ENCODE measurements around the gene HRH1.
A peak's percentile ranks its signal among the peaks of the same experiment; 100 is the strongest.
"Not testable (repeated sequence)": the region's sequence is repeated elsewhere in the genome, so short reads cannot be mapped to it uniquely, and the experiment has no call there.

HRH1 gene

GRCh38 chr3:11245276-11245675 is 91.0 kb downstream of the HRH1 start:
- Mint-ChIP-seq H3K9me3 (no peaks in the 10 kb centered on the region), H3K27me3 (peaks cover 12% of the 10 kb centered on the region), H3K4me3 (no peak overlapping the region), H3K27ac (no peak overlapping the region), H3K36me3 (ENCODE audit: low read depth) (no peaks in the 10 kb centered on the region), H3K4me1 (ENCODE audit: low read depth) (peaks cover 16% of the 10 kb centered on the region)
- no peak for DNase-seq

GRCh38 chr3:11245827-11246662 is 91.8 kb downstream of the HRH1 start:
- Mint-ChIP-seq H3K36me3 (ENCODE audit: low read depth) (no peaks in the 10 kb centered on the region), H3K27ac (no peak overlapping the region), H3K27me3 (peaks cover 12% of the 10 kb centered on the region), H3K4me3 (no peak overlapping the region), H3K4me1 (ENCODE audit: low read depth) (peaks cover 17% of the 10 kb centered on the region), H3K9me3 (no peaks in the 10 kb centered on the region)
- DNase-seq, result no peak

DNA sequence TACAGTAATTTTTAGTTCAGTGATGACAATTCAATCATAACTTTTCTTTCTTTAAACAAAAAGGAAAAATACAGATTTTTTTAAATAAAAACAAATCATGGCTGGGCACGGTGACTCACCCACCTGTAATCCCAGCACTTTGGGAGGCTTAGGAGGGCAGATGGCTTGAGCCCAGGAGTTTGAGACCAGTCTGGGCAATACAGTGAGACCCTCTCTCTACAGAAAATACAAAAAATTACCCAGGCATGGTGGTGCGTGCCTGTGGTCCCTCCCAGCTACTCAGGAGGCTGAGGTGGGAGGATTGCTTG is 92.3 kb downstream of the HRH1 start:
- Mint-ChIP-seq H3K4me3 (no peak overlapping the region), H3K36me3 (ENCODE audit: low read depth) (no peaks in the 10 kb centered on the region)

DNA sequence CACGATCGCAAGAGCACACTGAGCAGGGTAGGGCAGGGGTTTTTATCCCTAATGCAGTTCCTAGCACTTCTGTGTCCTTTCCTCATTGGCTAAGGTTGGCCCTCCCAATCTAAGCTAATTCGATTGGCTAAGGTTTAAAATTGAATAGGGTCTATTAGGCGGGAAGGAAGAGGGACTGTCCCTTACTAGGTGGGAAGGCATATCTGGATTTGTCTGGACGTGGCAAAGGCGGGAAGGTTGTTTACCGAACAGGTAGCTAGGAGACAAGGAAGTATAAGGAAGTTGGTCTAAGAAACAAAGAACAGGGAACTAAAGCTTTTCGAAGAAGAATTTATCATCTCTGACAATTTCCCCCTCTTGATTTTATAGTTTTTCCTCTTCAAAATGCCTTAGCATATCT is 93.1 kb downstream of the HRH1 start:
- DNase-seq, result no peak
- no peak overlapping the region for H3K4me3 Mint-ChIP-seq
- H3K4me1 Mint-ChIP-seq (ENCODE audit: low read depth), result peaks cover 22% of the 10 kb centered on the region
- H3K27me3 Mint-ChIP-seq, result peaks cover 12% of the 10 kb centered on the region
- no peak overlapping the region for H3K27ac Mint-ChIP-seq
- no peaks in the 10 kb centered on the region for H3K36me3 Mint-ChIP-seq (ENCODE audit: low read depth)
- H3K9me3 Mint-ChIP-seq, result no peaks in the 10 kb centered on the region

More for the DNA sequence above, 92.3 kb downstream of the HRH1 start:
- DNase-seq, result no peak
- peaks cover 20% of the 10 kb centered on the region for H3K4me1 Mint-ChIP-seq (ENCODE audit: low read depth)
- no peak overlapping the region for H3K27ac Mint-ChIP-seq
- no peaks in the 10 kb centered on the region for H3K9me3 Mint-ChIP-seq
- H3K27me3 Mint-ChIP-seq, result peaks cover 12% of the 10 kb centered on the region

DNA sequence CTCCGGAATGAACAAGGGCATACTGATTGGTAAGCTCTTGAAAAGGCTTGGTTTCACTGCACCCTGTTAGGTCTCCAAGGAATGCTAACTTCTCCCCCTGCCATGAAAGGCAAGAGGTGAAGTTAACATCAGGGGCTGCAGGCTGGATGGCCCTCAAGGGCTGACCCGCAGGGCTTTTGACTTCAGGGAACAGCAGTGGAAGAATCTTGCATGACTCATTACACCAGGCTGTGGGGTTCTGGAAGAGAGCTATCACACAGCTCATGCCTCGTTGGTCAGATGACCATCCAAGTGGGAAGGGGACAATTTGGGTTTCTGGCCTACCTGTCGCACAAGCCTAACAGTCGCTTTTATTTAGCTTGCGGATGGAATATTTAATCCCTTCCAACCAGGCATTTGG is 94.3 kb downstream of the HRH1 start:
- Mint-ChIP-seq H3K27ac (no peak overlapping the region), H3K9me3 (no peaks in the 10 kb centered on the region), H3K4me3 (no peak overlapping the region), H3K4me1 (ENCODE audit: low read depth) (peaks cover 29% of the 10 kb centered on the region), H3K27me3 (peaks cover 6% of the 10 kb centered on the region), H3K36me3 (ENCODE audit: low read depth) (peaks cover 7% of the 10 kb centered on the region)
- no peak for DNase-seq

DNA sequence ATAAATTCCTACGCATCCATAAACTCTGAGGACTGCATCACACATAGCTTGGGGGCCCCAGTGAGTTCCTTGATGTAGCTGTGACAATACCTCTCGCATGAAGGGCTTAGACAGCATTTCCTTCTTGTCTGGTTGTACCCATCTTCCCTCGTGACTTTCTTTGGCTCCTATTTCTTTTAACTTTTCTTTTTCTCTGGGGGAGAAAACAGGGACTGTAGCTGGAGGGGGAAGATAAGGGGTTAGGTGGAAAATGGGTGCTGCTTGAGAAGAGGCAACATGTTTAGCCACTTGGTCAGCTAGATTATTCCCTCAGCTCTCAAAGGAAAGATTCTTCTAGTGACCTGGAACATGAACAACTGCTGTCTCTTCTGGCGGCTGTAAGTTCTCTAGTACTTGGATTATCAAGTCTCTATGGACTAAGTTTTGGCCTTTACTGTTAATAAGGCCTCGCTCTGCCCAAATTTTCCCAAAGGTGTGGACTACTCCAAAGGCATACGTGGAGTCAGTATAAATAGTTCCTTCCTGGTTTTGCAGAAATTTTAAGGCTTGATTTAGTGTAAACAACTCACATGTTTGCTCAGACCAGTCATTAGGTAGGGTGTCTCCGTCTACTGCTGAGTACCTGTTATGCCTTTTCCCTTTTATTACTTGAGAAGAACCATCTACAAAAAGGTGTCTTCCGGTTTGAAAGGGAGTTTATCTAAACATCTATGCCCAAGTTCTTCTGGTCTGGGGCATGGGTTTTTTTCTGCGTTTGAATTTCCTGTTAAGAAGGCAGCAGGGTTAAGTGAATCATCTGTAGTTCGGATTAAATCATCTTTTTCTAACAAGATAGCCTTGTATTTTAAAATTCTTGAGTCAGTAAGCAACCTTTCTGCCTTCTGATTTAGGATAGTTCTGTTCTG is 96.9 kb downstream of the HRH1 start:
- H3K4me3 Mint-ChIP-seq, result peak overlapping the region; percentile 73
- DNase-seq, result no peak
- H3K9me3 Mint-ChIP-seq, result peaks cover 7% of the 10 kb centered on the region
- peak overlapping the region; percentile 92 for H3K27ac Mint-ChIP-seq
- H3K4me1 Mint-ChIP-seq (ENCODE audit: low read depth), result peaks cover 31% of the 10 kb centered on the region
- H3K27me3 Mint-ChIP-seq, result peaks cover 3% of the 10 kb centered on the region
- H3K36me3 Mint-ChIP-seq (ENCODE audit: low read depth), result peaks cover 22% of the 10 kb centered on the region

DNA sequence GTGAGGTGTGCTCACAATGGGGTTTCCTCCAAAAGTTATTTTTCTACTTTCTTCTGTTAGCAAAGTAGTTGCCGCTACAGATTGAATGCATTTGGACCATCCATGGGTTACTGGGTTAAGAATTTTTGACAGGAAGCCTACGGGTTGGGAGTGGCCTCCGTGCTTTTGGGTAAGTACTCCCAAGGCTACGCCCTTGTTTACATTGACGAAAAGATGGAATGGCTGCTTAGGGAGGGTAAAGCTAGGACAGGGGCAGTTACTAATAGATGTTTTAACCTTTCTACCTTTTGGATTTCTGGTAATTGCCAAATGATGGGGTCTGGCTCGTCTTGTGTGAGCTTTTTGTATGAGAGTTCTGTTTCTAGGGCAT is 97.5 kb downstream of the HRH1 start:
- Mint-ChIP-seq H3K9me3 (peaks cover 7% of the 10 kb centered on the region), H3K4me3 (peak overlapping the region; percentile 73), H3K27me3 (peaks cover 3% of the 10 kb centered on the region), H3K36me3 (ENCODE audit: low read depth) (peaks cover 22% of the 10 kb centered on the region), H3K27ac (peak overlapping the region; percentile 92), H3K4me1 (ENCODE audit: low read depth) (peaks cover 31% of the 10 kb centered on the region)
- no peak for DNase-seq

DNA sequence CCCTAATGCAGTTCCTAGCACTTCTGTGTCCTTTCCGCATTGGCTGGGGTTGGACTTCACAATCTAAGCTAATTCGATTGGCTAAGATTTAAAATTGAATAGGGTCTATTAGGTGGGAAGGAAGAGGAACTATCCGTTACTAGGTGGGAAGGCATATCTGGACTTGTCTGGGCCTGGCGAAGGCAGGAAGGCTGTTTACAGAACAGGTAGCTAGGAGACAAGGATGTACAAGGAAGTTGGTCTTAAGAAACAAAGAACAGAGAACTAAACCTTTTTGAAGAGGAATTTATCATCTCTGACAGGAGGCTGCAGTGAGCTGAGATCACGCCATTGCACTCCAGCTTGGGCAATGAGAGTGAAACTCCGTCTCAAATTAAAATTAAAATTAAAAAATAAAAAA is 100.6 kb downstream of the HRH1 start:
- DNase-seq, result no peak
- H3K4me3 Mint-ChIP-seq, result no peak overlapping the region
- peaks cover 7% of the 10 kb centered on the region for H3K9me3 Mint-ChIP-seq
- peaks cover 37% of the 10 kb centered on the region for H3K36me3 Mint-ChIP-seq (ENCODE audit: low read depth)
- peaks cover 29% of the 10 kb centered on the region for H3K4me1 Mint-ChIP-seq (ENCODE audit: low read depth)
- no peak overlapping the region for H3K27ac Mint-ChIP-seq
- peaks cover 3% of the 10 kb centered on the region for H3K27me3 Mint-ChIP-seq

DNA sequence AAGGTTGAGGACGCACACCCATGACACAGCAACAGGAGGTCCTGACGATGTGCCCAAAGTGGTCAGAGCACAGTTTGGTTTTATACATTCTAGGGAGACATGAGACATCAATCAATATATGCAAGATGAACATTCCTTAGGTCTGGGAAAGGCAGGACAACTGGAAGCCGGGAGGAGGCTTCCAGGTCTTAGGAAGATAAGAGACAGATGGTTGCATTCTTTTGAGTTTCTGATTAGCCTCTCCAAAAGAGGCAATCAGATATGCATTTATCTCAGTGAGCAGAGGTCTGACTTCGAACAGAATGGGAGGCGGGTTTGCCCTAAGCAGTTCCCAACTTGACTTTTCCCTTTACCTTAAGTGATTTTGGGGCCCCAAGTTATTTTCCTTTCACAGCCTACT is 101.2 kb downstream of the HRH1 start:
- H3K27me3 Mint-ChIP-seq, DNase-seq, H3K4me3 Mint-ChIP-seq, H3K9me3 Mint-ChIP-seq, H3K27ac Mint-ChIP-seq: not testable (repeated sequence)
- Mint-ChIP-seq H3K4me1 (ENCODE audit: low read depth) (peaks cover 26% of the 10 kb centered on the region), H3K36me3 (ENCODE audit: low read depth) (peaks cover 40% of the 10 kb centered on the region)

DNA sequence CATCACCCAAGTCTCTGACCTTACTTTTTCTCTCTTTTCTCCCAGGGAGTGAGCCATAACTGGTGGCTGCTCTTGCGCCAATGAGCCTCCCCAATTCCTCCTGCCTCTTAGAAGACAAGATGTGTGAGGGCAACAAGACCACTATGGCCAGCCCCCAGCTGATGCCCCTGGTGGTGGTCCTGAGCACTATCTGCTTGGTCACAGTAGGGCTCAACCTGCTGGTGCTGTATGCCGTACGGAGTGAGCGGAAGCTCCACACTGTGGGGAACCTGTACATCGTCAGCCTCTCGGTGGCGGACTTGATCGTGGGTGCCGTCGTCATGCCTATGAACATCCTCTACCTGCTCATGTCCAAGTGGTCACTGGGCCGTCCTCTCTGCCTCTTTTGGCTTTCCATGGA is 104.7 kb downstream of the HRH1 start:
- no peak for DNase-seq
- Mint-ChIP-seq H3K9me3 (peaks cover 7% of the 10 kb centered on the region), H3K4me3 (no peak overlapping the region), H3K27me3 (peaks cover 3% of the 10 kb centered on the region), H3K36me3 (ENCODE audit: low read depth) (peaks cover 29% of the 10 kb centered on the region), H3K27ac (no peak overlapping the region), H3K4me1 (ENCODE audit: low read depth) (no peaks in the 10 kb centered on the region)

DNA sequence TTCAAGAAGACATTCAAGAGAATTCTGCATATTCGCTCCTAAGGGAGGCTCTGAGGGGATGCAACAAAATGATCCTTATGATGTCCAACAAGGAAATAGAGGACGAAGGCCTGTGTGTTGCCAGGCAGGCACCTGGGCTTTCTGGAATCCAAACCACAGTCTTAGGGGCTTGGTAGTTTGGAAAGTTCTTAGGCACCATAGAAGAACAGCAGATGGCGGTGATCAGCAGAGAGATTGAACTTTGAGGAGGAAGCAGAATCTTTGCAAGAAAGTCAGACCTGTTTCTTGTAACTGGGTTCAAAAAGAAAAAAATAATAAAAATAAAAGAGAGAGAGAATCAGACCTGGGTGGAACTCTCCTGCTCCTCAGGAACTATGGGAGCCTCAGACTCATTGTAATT is 106.2 kb downstream of the HRH1 start:
- Mint-ChIP-seq H3K4me1 (ENCODE audit: low read depth) (no peaks in the 10 kb centered on the region), H3K9me3 (no peaks in the 10 kb centered on the region), H3K27ac (no peak overlapping the region), H3K36me3 (ENCODE audit: low read depth) (peaks cover 19% of the 10 kb centered on the region), H3K4me3 (no peak overlapping the region), H3K27me3 (peaks cover 9% of the 10 kb centered on the region)
- no peak for DNase-seq

- Mint-ChIP-seq H3K4me3 (no peak overlapping the region), H3K27ac (no peak overlapping the region), H3K27me3 (peaks cover 10% of the 10 kb centered on the region), H3K9me3 (no peaks in the 10 kb centered on the region), H3K4me1 (ENCODE audit: low read depth) (peaks cover 17% of the 10 kb centered on the region), H3K36me3 (ENCODE audit: low read depth) (peaks cover 19% of the 10 kb centered on the region)
- no peak for DNase-seq
Observed at GRCh38 chr3:11269007-11269406, 114.7 kb downstream of the HRH1 start.

DNA sequence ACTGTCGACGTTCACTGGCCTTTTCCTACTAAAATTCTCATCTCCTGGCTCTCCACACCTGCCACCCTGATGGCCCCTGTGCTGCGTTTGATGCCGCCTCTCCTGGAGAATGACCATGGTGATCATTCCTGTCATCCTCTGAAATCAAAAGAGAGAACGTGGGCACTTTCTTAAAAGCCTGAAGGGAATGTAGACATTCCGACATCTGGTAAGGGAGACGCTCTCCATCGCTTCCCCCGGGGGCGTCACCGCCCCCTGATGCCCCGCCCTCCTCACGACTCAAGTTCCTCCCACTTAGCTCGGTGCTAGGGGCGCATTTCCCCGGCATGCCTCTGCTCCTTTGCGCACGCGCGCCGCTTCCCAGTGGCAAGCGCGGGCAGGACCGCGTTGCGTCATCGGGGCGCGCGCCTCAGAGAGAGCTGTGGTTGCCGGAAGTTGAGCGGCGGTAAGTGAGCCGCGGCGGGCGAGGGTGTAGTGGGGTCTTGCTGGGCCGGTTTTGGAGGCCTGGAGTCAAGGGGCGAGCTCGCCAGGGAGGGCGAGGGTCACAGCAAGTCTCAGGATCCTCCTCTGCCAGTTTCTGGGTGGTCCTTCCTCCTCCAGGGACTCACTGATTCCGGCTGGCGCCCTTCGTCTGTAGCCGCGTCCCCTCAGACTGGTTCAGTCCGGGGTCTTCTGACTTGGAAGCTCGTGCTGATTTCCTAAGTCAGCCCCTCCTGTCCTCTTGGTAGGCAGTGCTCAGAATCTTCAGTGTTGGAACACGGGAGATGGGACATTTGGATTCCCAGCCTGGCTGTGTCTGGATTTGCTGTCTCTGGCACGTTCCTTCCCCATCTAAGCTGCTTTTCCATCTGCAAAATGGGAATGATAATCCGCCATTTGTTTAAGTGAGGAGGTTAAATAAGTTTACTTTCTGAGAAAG is 118.0 kb downstream of the HRH1 start, which contains the start of gene ATG7:
Gene ATG7 (plus strand): TSS at position 412 of the 919 bp plus-strand sequence. CDS start 26,299 bp downstream, outside the sequence.
- H3K36me3 Mint-ChIP-seq (ENCODE audit: low read depth), result peaks cover 50% of the 10 kb centered on the region
- peak within 1 kb of the TSS; percentile 93 for H3K4me3 Mint-ChIP-seq
- DNase-seq, result peak; percentile 96
- H3K27ac Mint-ChIP-seq, result peak within 1 kb of the TSS; percentile 97
- peaks cover 48% of the 10 kb centered on the region for H3K4me1 Mint-ChIP-seq (ENCODE audit: low read depth)
- peaks cover 5% of the 10 kb centered on the region for H3K9me3 Mint-ChIP-seq
- no peaks in the 10 kb centered on the region for H3K27me3 Mint-ChIP-seq

GRCh38 chr3:11272906-11273574 is 118.7 kb downstream of the HRH1 start:
- peak overlapping the region; percentile 97 for H3K27ac Mint-ChIP-seq

More at GRCh38 chr3:11272906-11273574, 118.7 kb downstream of the HRH1 start:
- Mint-ChIP-seq H3K4me3 (peak overlapping the region; percentile 93), H3K36me3 (ENCODE audit: low read depth) (peaks cover 56% of the 10 kb centered on the region), H3K9me3 (peaks cover 5% of the 10 kb centered on the region), H3K27me3 (no peaks in the 10 kb centered on the region), H3K4me1 (ENCODE audit: low read depth) (peaks cover 54% of the 10 kb centered on the region)
- DNase-seq, result no peak

Measured in activated T-cell treated with anti-CD3 and anti-CD28 coated beads, Interleukin-2, amount 50 U/mL, for 24 hours (primary cell).